AG10803 (cell line): Measurements from ENCODE around the gene DNAH14.

Experiments used
- DNase-seq: peaks from one replicate; pipeline ENCODE4 v3.0.0; 2010; ENCODE audit warnings: low read depth
- H3K4me3 ChIP-seq: 2 replicates; pipeline ENCODE4 v1.5.1; 2011; ENCODE audit warnings: mild to moderate bottlenecking, low read length, control low read depth
- TF ChIP-seq, protein P1 (sequence below): conservative IDR thresholded peaks from 2 replicates; pipeline ENCODE4 v1.5.1; 2011; ENCODE audit warnings: mild to moderate bottlenecking, low read length, control low read depth, inconsistent platforms

DNAH14 gene

DNA sequence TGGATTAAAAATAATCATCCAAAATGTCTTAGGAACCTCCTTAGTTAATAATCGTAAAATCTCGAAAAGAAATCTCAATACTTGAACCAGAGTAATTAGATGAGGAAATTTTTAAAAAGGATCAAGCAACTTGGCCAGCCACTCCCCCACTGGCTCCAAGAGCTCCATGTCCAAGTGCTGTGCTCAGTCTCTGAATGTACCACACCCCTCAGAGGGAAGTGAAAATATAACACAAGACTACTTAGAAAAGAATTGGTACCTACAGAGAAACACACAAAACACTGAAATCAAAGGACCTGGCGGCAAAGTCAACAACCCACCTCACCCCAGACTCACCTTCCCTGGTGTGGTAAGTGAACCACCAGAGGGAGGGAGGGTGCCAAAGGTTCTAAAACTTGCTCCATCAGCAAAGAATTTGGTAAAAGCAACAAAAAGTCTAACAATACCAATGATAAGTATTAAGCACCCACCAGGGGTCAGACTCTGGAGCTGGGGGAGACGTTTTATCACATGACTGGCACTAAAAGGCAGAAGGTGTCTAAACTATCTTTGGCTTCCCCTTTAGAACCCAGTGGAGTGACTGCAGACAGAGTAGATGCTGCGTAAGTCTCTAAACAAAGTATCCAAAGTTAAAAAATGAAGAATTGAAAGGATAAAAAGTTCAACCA is 484.4 kb downstream of the DNAH14 start:
- TF ChIP-seq, protein P1, sequence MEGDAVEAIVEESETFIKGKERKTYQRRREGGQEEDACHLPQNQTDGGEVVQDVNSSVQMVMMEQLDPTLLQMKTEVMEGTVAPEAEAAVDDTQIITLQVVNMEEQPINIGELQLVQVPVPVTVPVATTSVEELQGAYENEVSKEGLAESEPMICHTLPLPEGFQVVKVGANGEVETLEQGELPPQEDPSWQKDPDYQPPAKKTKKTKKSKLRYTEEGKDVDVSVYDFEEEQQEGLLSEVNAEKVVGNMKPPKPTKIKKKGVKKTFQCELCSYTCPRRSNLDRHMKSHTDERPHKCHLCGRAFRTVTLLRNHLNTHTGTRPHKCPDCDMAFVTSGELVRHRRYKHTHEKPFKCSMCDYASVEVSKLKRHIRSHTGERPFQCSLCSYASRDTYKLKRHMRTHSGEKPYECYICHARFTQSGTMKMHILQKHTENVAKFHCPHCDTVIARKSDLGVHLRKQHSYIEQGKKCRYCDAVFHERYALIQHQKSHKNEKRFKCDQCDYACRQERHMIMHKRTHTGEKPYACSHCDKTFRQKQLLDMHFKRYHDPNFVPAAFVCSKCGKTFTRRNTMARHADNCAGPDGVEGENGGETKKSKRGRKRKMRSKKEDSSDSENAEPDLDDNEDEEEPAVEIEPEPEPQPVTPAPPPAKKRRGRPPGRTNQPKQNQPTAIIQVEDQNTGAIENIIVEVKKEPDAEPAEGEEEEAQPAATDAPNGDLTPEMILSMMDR, result no peak
- H3K4me3 ChIP-seq, result no peak overlapping the region
- no peak for DNase-seq

DNA sequence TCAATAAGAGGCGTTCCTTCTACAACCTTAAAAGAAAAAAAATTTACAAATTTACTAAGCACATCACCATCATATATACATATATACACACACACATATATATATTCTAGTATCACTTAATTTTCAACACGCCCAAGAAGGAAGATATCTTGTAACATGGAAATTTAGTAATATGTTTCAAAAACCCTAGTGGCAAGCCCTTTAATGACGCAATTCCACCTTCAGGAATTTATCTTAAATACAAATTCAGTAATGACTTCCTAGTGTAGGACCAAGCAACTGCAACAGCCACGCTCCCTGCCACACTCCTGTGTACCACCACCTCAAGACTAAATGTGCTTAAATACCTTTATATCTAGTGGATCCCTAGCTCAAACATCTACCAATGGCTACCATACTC is 485.8 kb downstream of the DNAH14 start:
- no peak for DNase-seq
- no peak overlapping the region for H3K4me3 ChIP-seq
- TF ChIP-seq, protein P1, result no peak

DNA sequence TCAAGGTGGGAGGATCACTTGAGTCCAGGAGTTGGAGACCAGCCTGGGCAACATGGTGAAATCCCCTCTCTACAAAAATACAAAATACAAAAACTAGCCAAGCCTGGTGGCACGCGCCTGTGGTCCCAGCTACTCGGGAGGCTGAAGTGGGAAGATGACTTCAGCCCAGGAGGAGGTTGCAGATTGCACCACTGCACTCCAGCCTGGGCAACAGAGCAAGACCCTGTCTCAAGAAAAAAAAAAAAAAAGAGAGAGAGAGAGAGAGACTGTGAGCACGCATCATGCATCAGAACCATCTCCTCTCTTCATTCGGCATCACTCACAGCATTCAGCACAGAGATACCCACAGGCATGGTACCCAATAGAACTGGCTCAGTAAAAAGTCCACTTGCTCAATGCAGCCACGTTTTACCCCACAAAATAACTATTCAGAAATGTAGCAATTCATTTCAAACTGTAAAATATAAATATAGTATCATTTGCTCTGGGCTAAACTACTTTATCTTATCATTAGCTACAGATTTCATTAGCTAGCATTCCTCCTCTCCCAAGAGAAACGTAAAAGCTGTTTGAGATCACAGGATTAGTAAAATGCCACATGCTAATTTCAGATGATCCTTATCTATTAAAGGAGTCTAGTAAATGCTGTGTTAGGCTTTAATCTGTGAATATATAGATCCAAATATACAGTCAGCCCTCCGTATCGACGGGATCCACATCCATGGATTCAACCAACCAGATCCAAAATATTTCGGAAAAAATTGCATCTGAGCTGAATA is 486.7 kb downstream of the DNAH14 start:
- TF ChIP-seq, protein P1, result no peak
- no peak overlapping the region for H3K4me3 ChIP-seq
- DNase-seq, result no peak

DNA sequence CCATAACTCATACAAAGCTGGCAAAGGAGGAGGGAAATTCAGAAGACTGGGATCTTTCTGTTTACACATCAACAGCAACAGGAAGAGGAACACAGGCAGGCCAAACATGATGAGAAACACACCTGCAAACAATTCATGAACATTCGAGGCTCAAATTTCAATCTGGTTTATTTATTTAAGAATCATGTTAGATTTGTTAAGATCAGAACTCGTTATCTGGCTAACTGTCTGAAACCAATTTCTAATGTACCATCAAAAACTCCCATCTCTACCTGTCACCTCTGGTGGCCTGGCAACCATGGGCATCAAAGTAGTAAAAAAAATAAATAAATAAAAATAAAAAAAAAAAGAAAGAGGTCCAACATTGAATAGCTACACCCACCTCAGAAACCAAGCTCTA is 488.6 kb downstream of the DNAH14 start:
- no peak overlapping the region for H3K4me3 ChIP-seq
- TF ChIP-seq, protein P1, result no peak
- no peak for DNase-seq

- TF ChIP-seq, protein P1, result no peak
- DNase-seq, result no peak
- H3K4me3 ChIP-seq, result no peak overlapping the region
Observed at GRCh38 chr1:225418598-225418997, 489.1 kb downstream of the DNAH14 start.

GRCh38 chr1:225422031-225422605 is 492.6 kb downstream of the DNAH14 start:
- DNase-seq, result no peak
- TF ChIP-seq, protein P1, result no peak

More at GRCh38 chr1:225422031-225422605, 492.6 kb downstream of the DNAH14 start:
- H3K4me3 ChIP-seq, result no peak overlapping the region
